ENCODE data around the gene PTPRO.

GRCh38 chr12:15520844-15521243 is 198.5 kb downstream of the PTPRO start:
- TF ChIP-seq, protein P1, sequence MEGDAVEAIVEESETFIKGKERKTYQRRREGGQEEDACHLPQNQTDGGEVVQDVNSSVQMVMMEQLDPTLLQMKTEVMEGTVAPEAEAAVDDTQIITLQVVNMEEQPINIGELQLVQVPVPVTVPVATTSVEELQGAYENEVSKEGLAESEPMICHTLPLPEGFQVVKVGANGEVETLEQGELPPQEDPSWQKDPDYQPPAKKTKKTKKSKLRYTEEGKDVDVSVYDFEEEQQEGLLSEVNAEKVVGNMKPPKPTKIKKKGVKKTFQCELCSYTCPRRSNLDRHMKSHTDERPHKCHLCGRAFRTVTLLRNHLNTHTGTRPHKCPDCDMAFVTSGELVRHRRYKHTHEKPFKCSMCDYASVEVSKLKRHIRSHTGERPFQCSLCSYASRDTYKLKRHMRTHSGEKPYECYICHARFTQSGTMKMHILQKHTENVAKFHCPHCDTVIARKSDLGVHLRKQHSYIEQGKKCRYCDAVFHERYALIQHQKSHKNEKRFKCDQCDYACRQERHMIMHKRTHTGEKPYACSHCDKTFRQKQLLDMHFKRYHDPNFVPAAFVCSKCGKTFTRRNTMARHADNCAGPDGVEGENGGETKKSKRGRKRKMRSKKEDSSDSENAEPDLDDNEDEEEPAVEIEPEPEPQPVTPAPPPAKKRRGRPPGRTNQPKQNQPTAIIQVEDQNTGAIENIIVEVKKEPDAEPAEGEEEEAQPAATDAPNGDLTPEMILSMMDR (IDR thresholded peaks at IDR 0.05): no peak
- TF ChIP-seq POLR2A (IDR thresholded peaks at IDR 0.05): no peak
